ENCODE measurements around the gene PLCD1. TPM values are rescaled to one million over a fixed set of nuclear protein-coding genes. Genes with fewer than 3 reads are reported as not detected.

Gene PLCD1
- total and polyA plus RNA-seq, 2 of the 8 experiments (the other 6 are each of a cell fraction or from before 2014, with no cell fraction given): 15.3 to 19.2 TPM

DNA sequence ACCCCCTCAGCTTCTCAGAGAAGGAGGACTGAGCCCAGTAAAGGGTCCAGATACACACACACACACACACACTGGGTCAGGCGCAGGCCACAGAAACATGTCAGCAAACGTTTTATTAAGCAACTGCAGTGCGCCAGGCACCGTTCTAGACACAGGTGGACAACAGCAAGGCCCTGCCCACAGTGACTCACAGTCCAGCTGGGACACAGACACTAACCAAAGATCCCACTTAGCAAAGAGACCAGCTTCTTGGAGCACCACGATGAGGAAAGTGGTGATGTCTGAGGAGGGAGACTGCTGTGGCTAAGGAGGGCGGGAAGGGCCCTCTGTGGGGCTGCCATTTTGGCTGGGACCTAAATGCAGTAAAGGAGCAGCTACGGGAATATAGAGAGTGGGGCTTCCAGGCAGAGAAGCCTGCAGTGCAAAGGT lies 41.7 kb downstream of the PLCD1 start:
- Histone ChIP-seq H2BK5ac (ENCODE audit: low read depth, low read length) (no peak overlapping the region), H3K23me2 (ENCODE audit: low read depth, low read length) (no peaks in the 10 kb centered on the region; the same call in 1 of the 2 replicates), H2AK5ac (ENCODE audit: low read depth, low read length) (no peak overlapping the region), H3K79me1 (ENCODE audit: low read depth, low read length) (no peaks in the 10 kb centered on the region), H3K27me3 (replicated peaks in 1 of 4; ENCODE audit: control insufficient read depth in 3 of 4, extremely low read depth in 1 of 4, insufficient read depth in 3 of 4, low read length in 3 of 4) (peaks cover 0 to 5% (median 1%) of the 10 kb centered on the region in 4 experiments; a peak in 4 of 7 replicates), H2BK20ac (ENCODE audit: low read length) (no peak overlapping the region), H4K5ac (ENCODE audit: insufficient read length, low read depth, low read length) (no peak overlapping the region), H2BK120ac (replicated peaks; ENCODE audit: low read depth, low read length) (no peak overlapping the region), H3K4ac (replicated peaks; ENCODE audit: insufficient read length, low read depth, low read length) (no peak overlapping the region), H3K27ac (ENCODE audit: low read depth, low read length) (no peak overlapping the region), H3K56ac (replicated peaks; ENCODE audit: insufficient read length, low read depth, low read length) (no peak overlapping the region), H3K79me2 (ENCODE audit: control insufficient read depth in 1 of 2, insufficient read depth in 2 of 2, low read length in 2 of 2) (no peaks in the 10 kb centered on the region), H3K18ac (ENCODE audit: extremely low read depth, low read length) (no peak overlapping the region), H3K14ac (ENCODE audit: insufficient read length) (no peak overlapping the region), H3K4me1 (replicated peaks in 1 of 4; ENCODE audit: control insufficient read depth in 3 of 4, insufficient read depth in 4 of 4, low read length in 3 of 4) (peaks cover 0 to 9% (median 6%) of the 10 kb centered on the region in 4 experiments; a peak in 5 of 7 replicates), H3K36me3 (ENCODE audit: control insufficient read depth in 2 of 4, insufficient read depth in 4 of 4, low read length in 3 of 4) (no peaks in the 10 kb centered on the region), H2BK15ac (ENCODE audit: low read length) (no peak overlapping the region), H4K20me1 (replicated peaks in 1 of 2; ENCODE audit: control insufficient read depth in 1 of 2, insufficient read depth in 2 of 2, low read length in 2 of 2) (no peaks in the 10 kb centered on the region), H3K9ac (replicated peaks in 1 of 4; ENCODE audit: extremely low read depth in 1 of 4, low read depth in 3 of 4, low read length in 3 of 4) (no peak overlapping the region), H4K91ac (replicated peaks; ENCODE audit: insufficient read length, low read length) (no peak overlapping the region), H3K23ac (ENCODE audit: insufficient read length) (no peak overlapping the region), H3K4me3 (ENCODE audit: extremely low read depth in 1 of 4, insufficient read depth in 2 of 4, low read depth in 3 of 4, low read length in 4 of 4) (no peak overlapping the region), H3K9me3 (ENCODE audit: insufficient read depth in 2 of 2, low read depth in 1 of 2, low read length in 1 of 2) (no peaks in the 10 kb centered on the region), H2BK12ac (ENCODE audit: low read depth, low read length) (no peak overlapping the region), H4K8ac (ENCODE audit: extremely low read depth, insufficient read depth, low read length) (peak overlapping the region; percentile 28; the same call in 1 of the 2 replicates), H2AFZ (ENCODE audit: low read length) (no peak overlapping the region), H3K4me2 (ENCODE audit: insufficient read depth in 1 of 2, low read depth in 2 of 2, low read length in 2 of 2) (no peak overlapping the region)
- FAIRE-seq (no peak), DNase-seq (ENCODE audit: low read depth in 1 of 2, low spot score in 2 of 2) (no peak)
- ChIA-PET CTCF (ENCODE audit: partially characterized antibody) (interaction anchor here (0.9 to 9.0 kb wide), 4 partner anchors 9 to 132 kb away, joined by 6 to 134 read pairs (median 30); no protein-coding TSS in a partner anchor), POLR2A (ENCODE audit: partially characterized antibody) (no interaction called here)
- 92% methylated on average over 7 of the region's 7 CpGs; no CpG with 5 or more reads in 1 of the 2 experiments for WGBS, 2 experiments (ENCODE audit: extremely low coverage in 1 of 2, insufficient coverage in 1 of 2, insufficient read length in 1 of 2, insufficient replicate concordance in 2 of 2, low coverage in 1 of 2, low lambda C conversion rate in 2 of 2, missing lambda C conversion rate in 1 of 2)
- TF ChIP-seq SP4 (IDR thresholded peaks at IDR 0.05; ENCODE audit: low read length): no peak
- no peak for TF ChIP-seq BRCA1 (IDR thresholded peaks at IDR 0.05; ENCODE audit: low read depth, low read length)
- TF ChIP-seq ASH2L (IDR thresholded peaks at IDR 0.05; ENCODE audit: low read length): no peak
- TF ChIP-seq RXRA (IDR thresholded peaks at IDR 0.05; ENCODE audit: insufficient read depth, low read depth, low read length): no peak
- no peak for TF ChIP-seq YY1 (IDR thresholded peaks at IDR 0.05; ENCODE audit: low read depth, low read length)
- TF ChIP-seq TAF1 (IDR thresholded peaks at IDR 0.05; ENCODE audit: low read depth, low read length): no peak
- TF ChIP-seq USF2 (IDR thresholded peaks at IDR 0.05; ENCODE audit: low read length): no peak
- no peak for TF ChIP-seq GTF2F1 (IDR thresholded peaks at IDR 0.05; ENCODE audit: borderline replicate concordance, low read depth, low read length)
- TF ChIP-seq BCL11A (IDR thresholded peaks at IDR 0.05; ENCODE audit: low read depth in 2 of 2, low read length in 2 of 2): no peak
- no peak for TF ChIP-seq RFX5 (IDR thresholded peaks at IDR 0.05; ENCODE audit: borderline replicate concordance, low read depth, low read length)
